ENCODE measurements around the gene FAM234B. TPM values are rescaled to one million over a fixed set of nuclear protein-coding genes. Genes with fewer than 3 reads are reported as not detected.

Gene FAM234B
- 4.1 and 4.5 TPM in 2 replicates for total RNA-seq

GRCh38 chr12:13044002-13044905, at the start of gene FAM234B:
Gene FAM234B, plus strand, starts transcription at chr12:13044381. Its CDS starts 23 bp downstream, at chr12:13044404.

GRCh38 chr12:12999959-13000615, 44.1 kb upstream of the FAM234B start, which contains the start of gene HEBP1:
Gene HEBP1, minus strand, starts transcription at chr12:13000265. Its CDS starts 151 bp downstream, at chr12:13000114.

GRCh38 chr12:13103391-13104033, 59.3 kb downstream of the FAM234B start, which contains the start of gene GSG1:
Gene GSG1, minus strand, starts transcription at chr12:13103667. Its CDS starts 155 bp downstream, at chr12:13103512.

Other genes starting within 250 kb of the FAM234B start
- 50.9 and 67.7 TPM in 2 replicates for gene DDX47, start 231.0 kb upstream of the FAM234B start, total RNA-seq
- gene GPRC5A, start 152.8 kb upstream of the FAM234B start, total RNA-seq: 1.2 and 1.4 TPM in 2 replicates
- not detected in 2 replicates for gene GPRC5D, start 92.2 kb upstream of the FAM234B start, total RNA-seq
- 14.7 and 16.7 TPM in 2 replicates for gene HEBP1, start 44.1 kb upstream of the FAM234B start, total RNA-seq
- gene GSG1, start 59.3 kb downstream of the FAM234B start, total RNA-seq: not detected in 2 replicates
- 54.3 and 135 TPM in 2 replicates for gene EMP1, start 152.3 kb downstream of the FAM234B start, total RNA-seq